Naive B cell (primary cell): ENCODE data around the gene LANCL2. TPM values are rescaled to one million over a fixed set of nuclear protein-coding genes. Genes with fewer than 3 reads are reported as not detected.

Source experiments
- ATAC-seq, 2 donors: fragments of 150-1000 bp; cut with Tn5 transposase; 2 replicates each; pipeline ENCODE4 v1.10.0; 2021; ENCODE audit warnings: low read depth in 2 of 2, mild to moderate bottlenecking in 2 of 2, moderate library complexity in 2 of 2
- DNase-seq: peaks from one replicate; pipeline ENCODE4 v3.0.0; 2022
- H3K27ac Mint-ChIP-seq, 6 donors: one replicate each; pipeline ENCODE4 v1.8.0; 2020 to 2022; ENCODE audit warnings: mild to moderate bottlenecking in 6 of 6, mixed read lengths in 6 of 6, moderate library complexity in 5 of 6, inconsistent platforms in 2 of 6
- H3K27me3 Mint-ChIP-seq, 3 donors: one replicate each; pipeline ENCODE4 v1.8.0; 2021 to 2022; ENCODE audit warnings: mixed read lengths in 3 of 3, mild to moderate bottlenecking in 1 of 3
- H3K36me3 Mint-ChIP-seq, 2 donors: one replicate each; pipeline ENCODE4 v1.8.0; 2020 to 2022; ENCODE audit warnings: mixed read lengths in 2 of 2, inconsistent platforms in 1 of 2, mild to moderate bottlenecking in 1 of 2
- H3K4me1 Mint-ChIP-seq, 3 donors: one replicate each; pipeline ENCODE4 v1.8.0; 2020 to 2022; ENCODE audit warnings: mixed read lengths in 3 of 3, inconsistent platforms in 1 of 3, mild to moderate bottlenecking in 1 of 3, moderate library complexity in 1 of 3
- H3K4me3 Mint-ChIP-seq, 8 donors: one replicate each; pipeline ENCODE4 v1.8.0; 2020 to 2022; ENCODE audit warnings: mild to moderate bottlenecking in 8 of 8, mixed read lengths in 8 of 8, moderate library complexity in 8 of 8, inconsistent platforms in 2 of 8
- H3K9me3 Mint-ChIP-seq, 7 donors: one replicate each; pipeline ENCODE4 v1.8.0; 2020 to 2022; ENCODE audit warnings: mixed read lengths in 7 of 7, mild to moderate bottlenecking in 5 of 7, inconsistent platforms in 2 of 7, moderate library complexity in 1 of 7
- polyA plus RNA-seq, 6 donors: library from polyadenylated mRNA; unstranded; fragments of 300-500 nt; fragmentation: Illumina TruSeq; gene quantifications; one replicate each; pipeline ENCODE4 v1.2.3, GENCODE V29; 2021; ENCODE audit warnings: low read depth in 6 of 6

Gene LANCL2
- polyA plus RNA-seq, result 1 to 10 TPM; 6.5 to 8.8 (median 6.9) TPM

GRCh38 chr7:55365205-55365674 lies at the start of gene LANCL2:
LANCL2 (plus strand) TSS chr7:55365337; CDS start chr7:55366026, 689 bp downstream.
- Mint-ChIP-seq H3K4me3 (peak within 1 kb of the TSS in 7 of 8 donors; percentile 84 to 97 (median 95)), H3K9me3 (peaks cover 0 to 1% (median 0%) of the 10 kb centered on the region in 7 donors), H3K27ac (peak within 1 kb of the TSS; percentile 98 to 99 (median 98)), H3K27me3 (peaks cover 0 to 3% (median 3%) of the 10 kb centered on the region in 3 donors), H3K36me3 (no peaks in the 10 kb centered on the region), H3K4me1 (peaks cover 17 to 35% (median 32%) of the 10 kb centered on the region in 3 donors)
- no peak for DNase-seq
- peak; percentile 9 to 15 for ATAC-seq

GRCh38 chr7:55325371-55325792 lies 39.8 kb upstream of the LANCL2 start:
- H3K27ac Mint-ChIP-seq, result no peak overlapping the region
- H3K36me3 Mint-ChIP-seq, result no peaks in the 10 kb centered on the region
- H3K9me3 Mint-ChIP-seq, result peaks cover 0 to 14% (median 9%) of the 10 kb centered on the region in 7 donors
- H3K27me3 Mint-ChIP-seq, result peaks cover 7 to 11% (median 9%) of the 10 kb centered on the region in 3 donors
- DNase-seq (no peak), ATAC-seq (no peak)
- no peaks in the 10 kb centered on the region for H3K4me1 Mint-ChIP-seq
- no peak overlapping the region for H3K4me3 Mint-ChIP-seq

- Mint-ChIP-seq H3K4me3 (no peak overlapping the region), H3K27ac (no peak overlapping the region), H3K9me3 (peaks cover 0 to 9% (median 7%) of the 10 kb centered on the region in 7 donors), H3K27me3 (peaks cover 5 to 14% (median 8%) of the 10 kb centered on the region in 3 donors), H3K4me1 (no peaks in the 10 kb centered on the region), H3K36me3 (no peaks in the 10 kb centered on the region)
- ATAC-seq (no peak), DNase-seq (no peak)
Observed at GRCh38 chr7:55326081-55326835, 38.9 kb upstream of the LANCL2 start.

GRCh38 chr7:55326945-55327626 lies 38.1 kb upstream of the LANCL2 start:
- ATAC-seq (no peak), DNase-seq (no peak)
- no peak overlapping the region for H3K4me3 Mint-ChIP-seq
- peaks cover 0 to 1% (median 0%) of the 10 kb centered on the region in 7 donors for H3K9me3 Mint-ChIP-seq
- H3K4me1 Mint-ChIP-seq, result no peaks in the 10 kb centered on the region
- no peaks in the 10 kb centered on the region for H3K36me3 Mint-ChIP-seq
- no peak overlapping the region for H3K27ac Mint-ChIP-seq
- peaks cover 5 to 19% (median 8%) of the 10 kb centered on the region in 3 donors for H3K27me3 Mint-ChIP-seq

- Mint-ChIP-seq H3K9me3 (peaks cover 0 to 2% (median 0%) of the 10 kb centered on the region in 7 donors), H3K4me3 (no peak overlapping the region), H3K27ac (no peak overlapping the region), H3K36me3 (no peaks in the 10 kb centered on the region), H3K4me1 (no peaks in the 10 kb centered on the region), H3K27me3 (peaks cover 0 to 26% (median 6%) of the 10 kb centered on the region in 3 donors)
- DNase-seq (no peak), ATAC-seq (no peak)
Observed at GRCh38 chr7:55335151-55335550, 30.0 kb upstream of the LANCL2 start.

- ATAC-seq (no peak), DNase-seq (no peak)
- Mint-ChIP-seq H3K27me3 (peaks cover 0 to 25% (median 0%) of the 10 kb centered on the region in 3 donors), H3K4me3 (no peak overlapping the region), H3K9me3 (peaks cover 0 to 2% (median 0%) of the 10 kb centered on the region in 7 donors), H3K4me1 (no peaks in the 10 kb centered on the region), H3K36me3 (no peaks in the 10 kb centered on the region), H3K27ac (peak overlapping the region in 1 of 6 donors; percentile 12)
Observed at GRCh38 chr7:55335786-55336185, 29.4 kb upstream of the LANCL2 start.

GRCh38 chr7:55336540-55336939 lies 28.6 kb upstream of the LANCL2 start:
- H3K27ac Mint-ChIP-seq, result no peak overlapping the region
- peaks cover 0 to 2% (median 0%) of the 10 kb centered on the region in 7 donors for H3K9me3 Mint-ChIP-seq
- H3K27me3 Mint-ChIP-seq, result peaks cover 0 to 17% (median 0%) of the 10 kb centered on the region in 3 donors
- H3K4me3 Mint-ChIP-seq, result no peak overlapping the region
- H3K4me1 Mint-ChIP-seq, result no peaks in the 10 kb centered on the region
- no peaks in the 10 kb centered on the region for H3K36me3 Mint-ChIP-seq
- ATAC-seq, result no peak
- DNase-seq, result no peak

- ATAC-seq, result no peak
- no peak overlapping the region for H3K4me3 Mint-ChIP-seq
- H3K9me3 Mint-ChIP-seq, result peaks cover 0 to 2% (median 0%) of the 10 kb centered on the region in 7 donors
- H3K4me1 Mint-ChIP-seq, result no peaks in the 10 kb centered on the region
- no peak for DNase-seq
- no peak overlapping the region for H3K27ac Mint-ChIP-seq
- peaks cover 0 to 14% (median 0%) of the 10 kb centered on the region in 3 donors for H3K27me3 Mint-ChIP-seq
- no peaks in the 10 kb centered on the region for H3K36me3 Mint-ChIP-seq
Observed at GRCh38 chr7:55339033-55340000, 25.8 kb upstream of the LANCL2 start.

GRCh38 chr7:55342216-55342871 lies 22.8 kb upstream of the LANCL2 start:
- Mint-ChIP-seq H3K36me3 (no peaks in the 10 kb centered on the region), H3K27ac (no peak overlapping the region), H3K4me1 (no peaks in the 10 kb centered on the region), H3K4me3 (no peak overlapping the region), H3K9me3 (peaks cover 0 to 3% (median 0%) of the 10 kb centered on the region in 7 donors), H3K27me3 (peaks cover 9 to 22% (median 15%) of the 10 kb centered on the region in 3 donors)
- DNase-seq (no peak), ATAC-seq (no peak)

GRCh38 chr7:55343002-55343781 lies 21.9 kb upstream of the LANCL2 start:
- Mint-ChIP-seq H3K27ac (no peak overlapping the region), H3K4me1 (no peaks in the 10 kb centered on the region), H3K4me3 (no peak overlapping the region), H3K9me3 (peaks cover 0 to 3% (median 0%) of the 10 kb centered on the region in 7 donors), H3K36me3 (no peaks in the 10 kb centered on the region), H3K27me3 (peaks cover 9 to 15% (median 13%) of the 10 kb centered on the region in 3 donors)
- ATAC-seq (no peak), DNase-seq (no peak)

GRCh38 chr7:55343860-55344606 lies 21.1 kb upstream of the LANCL2 start:
- DNase-seq (no peak), ATAC-seq (no peak)
- Mint-ChIP-seq H3K4me1 (no peaks in the 10 kb centered on the region), H3K4me3 (no peak overlapping the region), H3K27me3 (peaks cover 10 to 15% (median 12%) of the 10 kb centered on the region in 3 donors), H3K36me3 (no peaks in the 10 kb centered on the region), H3K27ac (no peak overlapping the region), H3K9me3 (peaks cover 0 to 3% (median 0%) of the 10 kb centered on the region in 7 donors)
